ENCODE results near the gene ADH7. TPM values are rescaled to one million over a fixed set of nuclear protein-coding genes. Genes with fewer than 3 reads are reported as not detected.
A peak's percentile ranks its signal among the peaks of the same experiment; 100 is the strongest.

ADH7 gene
- total and polyA plus RNA-seq, 2 experiments from 2014 or later = not detected

GRCh38 chr4:99395595-99396364, 39.4 kb downstream of the ADH7 start (continued):
- TF ChIP-seq CTCF (conservative IDR thresholded peaks at IDR 0.05; ENCODE audit: low read depth in 2 of 2) = no peak
- TF ChIP-seq ZNF331 (CRISPR knock-in tag; IDR thresholded peaks at IDR 0.05; ENCODE audit: low read depth) = no peak
- TF ChIP-seq JUNB (IDR thresholded peaks at IDR 0.05; ENCODE audit: unreplicated experiment) = no peak
- TF ChIP-seq NANOG (IDR thresholded peaks at IDR 0.05; ENCODE audit: borderline replicate concordance) = no peak

- H3K4me3 Mint-ChIP-seq = no peak overlapping the region
- Histone ChIP-seq H2AFZ (peak overlapping the region; percentile 81; the same call in 1 of the 2 replicates), H3K36me3 (ENCODE audit: insufficient read depth) (no peaks in the 10 kb centered on the region), H3F3A (replicated peaks; ENCODE audit: low read depth) (no peaks in the 10 kb centered on the region), H3K27me3 (ENCODE audit: insufficient read depth) (no peaks in the 10 kb centered on the region), H3K79me2 (replicated peaks; ENCODE audit: insufficient read depth) (no peaks in the 10 kb centered on the region), H4K20me1 (replicated peaks; ENCODE audit: insufficient read depth) (no peaks in the 10 kb centered on the region), H3K27ac (ENCODE audit: low read depth) (no peak overlapping the region), H3K4me1 (ENCODE audit: insufficient read depth) (no peaks in the 10 kb centered on the region), H3K4me3 (no peak overlapping the region), H3K4me2 (no peak overlapping the region), H3K9me2 (ENCODE audit: insufficient read depth) (no peaks in the 10 kb centered on the region)
- H3K4me1 Mint-ChIP-seq = no peaks in the 10 kb centered on the region
- peaks cover 11% of the 10 kb centered on the region; the same call in 2 of the 3 replicates for H3K9me3 Mint-ChIP-seq
- ATAC-seq (no peak), DNase-seq (ENCODE audit: low spot score) (no peak)
- H3K36me3 Mint-ChIP-seq (ENCODE audit: low read depth) = no peaks in the 10 kb centered on the region
- H3K27ac Mint-ChIP-seq = no peak overlapping the region
- H3K27me3 Mint-ChIP-seq (ENCODE audit: insufficient read depth, low read depth, poor library complexity) = no peaks in the 10 kb centered on the region
- TF ChIP-seq REST (IDR thresholded peaks at IDR 0.05; ENCODE audit: unreplicated experiment) (no peak), ETS1 (IDR thresholded peaks at IDR 0.05) (no peak), CREB1 (CRISPR knock-in tag; IDR thresholded peaks at IDR 0.05; ENCODE audit: low read depth) (no peak), POLR2AphosphoS5 (IDR thresholded peaks at IDR 0.05; ENCODE audit: low read depth) (no peak), JUNB (IDR thresholded peaks at IDR 0.05; ENCODE audit: unreplicated experiment) (no peak), ZNF331 (CRISPR knock-in tag; IDR thresholded peaks at IDR 0.05; ENCODE audit: low read depth) (no peak), ZNF114 (CRISPR knock-in tag; IDR thresholded peaks at IDR 0.05) (no peak), NANOG (IDR thresholded peaks at IDR 0.05; ENCODE audit: borderline replicate concordance) (no peak), CTCF (conservative IDR thresholded peaks at IDR 0.05; ENCODE audit: low read depth in 2 of 2) (no peak)
Measured at GRCh38 chr4:99394896-99395295, 40.2 kb downstream of the ADH7 start.
